ENCODE measurements around the gene SYT2.

SYT2 gene

DNA sequence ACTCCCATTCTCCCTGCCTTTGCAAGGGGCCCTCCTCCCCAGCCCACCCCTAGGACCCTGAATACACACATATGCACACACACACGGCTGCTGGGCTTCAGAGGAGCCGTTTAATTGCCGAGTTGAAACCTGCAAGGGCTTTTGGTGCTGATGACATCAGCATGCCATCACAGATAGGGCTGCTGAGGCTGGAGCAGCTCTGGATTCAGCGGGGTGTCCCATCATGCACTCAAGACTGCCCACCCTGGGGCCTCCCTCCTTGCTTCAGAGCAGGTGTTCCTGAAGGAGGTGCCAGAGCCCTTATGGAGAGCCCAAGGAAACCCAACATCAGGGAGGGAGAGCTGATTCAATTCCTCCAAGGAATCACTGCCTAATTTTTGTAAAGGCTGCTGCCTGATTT is 5.7 kb downstream of the SYT2 start:
- Histone ChIP-seq H3K27ac (ENCODE audit: low read depth, low read length) (no peak overlapping the region), H3K4me3 (ENCODE audit: low read length) (no peak overlapping the region), H3F3A (ENCODE audit: control insufficient read depth, insufficient read depth) (no peaks in the 10 kb centered on the region), H3K4me2 (ENCODE audit: low read length) (no peak overlapping the region), H3K9me3 (ENCODE audit: control insufficient read depth, insufficient read depth, low read length) (no peaks in the 10 kb centered on the region), H3K79me2 (ENCODE audit: control insufficient read depth, low read length) (no peaks in the 10 kb centered on the region), H4K20me1 (ENCODE audit: control insufficient read depth, insufficient read depth, low read depth, low read length) (no peaks in the 10 kb centered on the region), H3K4me1 (ENCODE audit: control insufficient read depth, low read length) (no peaks in the 10 kb centered on the region), H3K9me2 (replicated peaks; ENCODE audit: control insufficient read depth, low read length) (no peaks in the 10 kb centered on the region), H3K36me3 (ENCODE audit: control insufficient read depth, low read length) (no peaks in the 10 kb centered on the region), H3K27me3 (ENCODE audit: control insufficient read depth, low read length) (peaks cover 31% of the 10 kb centered on the region)
- TF ChIP-seq CTCF (IDR thresholded peaks at IDR 0.05; ENCODE audit: low read depth, low read length, poor library complexity, severe bottlenecking) (no peak), EZH2phosphoT487 (IDR thresholded peaks at IDR 0.05; ENCODE audit: borderline replicate concordance, low read length) (no peak)

GRCh38 chr1:202703191-202703590 is 7.1 kb downstream of the SYT2 start:
- H3K9me2 ChIP-seq (replicated peaks; ENCODE audit: control insufficient read depth, low read length), result no peaks in the 10 kb centered on the region
- H3K27ac ChIP-seq (ENCODE audit: low read depth, low read length), result no peak overlapping the region
- H3K27me3 ChIP-seq (ENCODE audit: control insufficient read depth, low read length), result peaks cover 27% of the 10 kb centered on the region
- no peak overlapping the region for H3K4me3 ChIP-seq (ENCODE audit: low read length)
- no peaks in the 10 kb centered on the region for H3K4me1 ChIP-seq (ENCODE audit: control insufficient read depth, low read length)
- H3K36me3 ChIP-seq (ENCODE audit: control insufficient read depth, low read length), result no peaks in the 10 kb centered on the region
- TF ChIP-seq EZH2phosphoT487 (IDR thresholded peaks at IDR 0.05; ENCODE audit: borderline replicate concordance, low read length), result no peak
- no peak for TF ChIP-seq CTCF (IDR thresholded peaks at IDR 0.05; ENCODE audit: low read depth, low read length, poor library complexity, severe bottlenecking)
- no peak overlapping the region for H3K4me2 ChIP-seq (ENCODE audit: low read length)
- no peaks in the 10 kb centered on the region for H3F3A ChIP-seq (ENCODE audit: control insufficient read depth, insufficient read depth)
- H3K9me3 ChIP-seq (ENCODE audit: control insufficient read depth, insufficient read depth, low read length), result no peaks in the 10 kb centered on the region
- H3K79me2 ChIP-seq (ENCODE audit: control insufficient read depth, low read length), result no peaks in the 10 kb centered on the region
- no peaks in the 10 kb centered on the region for H4K20me1 ChIP-seq (ENCODE audit: control insufficient read depth, insufficient read depth, low read depth, low read length)

DNA sequence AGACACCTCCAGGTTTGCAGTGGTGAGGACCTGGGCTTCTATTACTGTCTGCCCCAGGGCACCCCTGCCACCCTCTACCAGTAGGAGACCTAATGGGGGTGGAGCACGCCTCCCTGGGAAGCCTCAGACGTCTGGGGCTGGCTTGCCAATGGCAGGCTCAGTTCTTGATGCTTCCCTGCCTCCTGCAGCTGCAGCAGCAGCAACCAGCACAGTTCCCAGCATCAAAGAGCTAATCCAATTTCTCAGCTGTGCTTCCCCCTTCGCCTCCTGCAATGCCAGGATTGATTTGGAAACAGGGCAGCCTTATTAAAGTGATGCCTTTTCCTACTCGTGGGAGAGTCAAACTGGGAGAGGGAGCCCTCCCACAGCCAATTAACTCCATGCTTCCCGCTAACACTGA is 8.2 kb downstream of the SYT2 start:
- Histone ChIP-seq H3K9me2 (replicated peaks; ENCODE audit: control insufficient read depth, low read length) (no peaks in the 10 kb centered on the region), H3K4me3 (ENCODE audit: low read length) (no peak overlapping the region), H3K36me3 (ENCODE audit: control insufficient read depth, low read length) (no peaks in the 10 kb centered on the region), H3K9me3 (ENCODE audit: control insufficient read depth, insufficient read depth, low read length) (no peaks in the 10 kb centered on the region), H3K27ac (ENCODE audit: low read depth, low read length) (no peak overlapping the region), H3K79me2 (ENCODE audit: control insufficient read depth, low read length) (no peaks in the 10 kb centered on the region), H3K4me1 (ENCODE audit: control insufficient read depth, low read length) (no peaks in the 10 kb centered on the region), H3F3A (ENCODE audit: control insufficient read depth, insufficient read depth) (no peaks in the 10 kb centered on the region), H3K4me2 (ENCODE audit: low read length) (no peak overlapping the region), H3K27me3 (ENCODE audit: control insufficient read depth, low read length) (peaks cover 27% of the 10 kb centered on the region), H4K20me1 (ENCODE audit: control insufficient read depth, insufficient read depth, low read depth, low read length) (no peaks in the 10 kb centered on the region)
- TF ChIP-seq CTCF (IDR thresholded peaks at IDR 0.05; ENCODE audit: low read depth, low read length, poor library complexity, severe bottlenecking), result no peak
- no peak for TF ChIP-seq EZH2phosphoT487 (IDR thresholded peaks at IDR 0.05; ENCODE audit: borderline replicate concordance, low read length)

- TF ChIP-seq EZH2phosphoT487 (IDR thresholded peaks at IDR 0.05; ENCODE audit: borderline replicate concordance, low read length) (no peak), CTCF (IDR thresholded peaks at IDR 0.05; ENCODE audit: low read depth, low read length, poor library complexity, severe bottlenecking) (no peak)
- H3K9me3 ChIP-seq (ENCODE audit: control insufficient read depth, insufficient read depth, low read length), result no peaks in the 10 kb centered on the region
These were observed 9.1 kb downstream of the SYT2 start for GRCh38 chr1:202701200-202701599.

More at GRCh38 chr1:202701200-202701599, 9.1 kb downstream of the SYT2 start:
- Histone ChIP-seq H4K20me1 (ENCODE audit: control insufficient read depth, insufficient read depth, low read depth, low read length) (no peaks in the 10 kb centered on the region), H3K9me2 (replicated peaks; ENCODE audit: control insufficient read depth, low read length) (no peaks in the 10 kb centered on the region), H3K36me3 (ENCODE audit: control insufficient read depth, low read length) (no peaks in the 10 kb centered on the region), H3K27me3 (ENCODE audit: control insufficient read depth, low read length) (peaks cover 19% of the 10 kb centered on the region), H3K4me3 (ENCODE audit: low read length) (no peak overlapping the region), H3K4me1 (ENCODE audit: control insufficient read depth, low read length) (no peaks in the 10 kb centered on the region), H3F3A (ENCODE audit: control insufficient read depth, insufficient read depth) (no peaks in the 10 kb centered on the region), H3K4me2 (ENCODE audit: low read length) (no peak overlapping the region), H3K79me2 (ENCODE audit: control insufficient read depth, low read length) (no peaks in the 10 kb centered on the region), H3K27ac (ENCODE audit: low read depth, low read length) (no peak overlapping the region)

Measured in DOHH2 (cell line).